GM19463 (cell line): ENCODE results near the gene PTPRM.

Experiments used
- ATAC-seq: cut with Tn5 transposase; IDR thresholded peaks from one replicate; pipeline ENCODE4 v1.9.1; 2021; ENCODE audit warnings: mild to moderate bottlenecking, moderate library complexity; ENCODE audit not compliant: unreplicated experiment

Gene PTPRM

GRCh38 chr18:7749510-7749981, 182.4 kb downstream of the PTPRM start:
- ATAC-seq, result no peak

GRCh38 chr18:7750095-7750663, 183.1 kb downstream of the PTPRM start:
- ATAC-seq, result no peak

GRCh38 chr18:7750966-7751365, 183.8 kb downstream of the PTPRM start:
- ATAC-seq, result no peak

- ATAC-seq, result no peak
Measured at GRCh38 chr18:7754258-7754657, 187.1 kb downstream of the PTPRM start.

- no peak for ATAC-seq
Measured at GRCh38 chr18:7754725-7755181, 187.6 kb downstream of the PTPRM start.

- ATAC-seq, result no peak
Measured at GRCh38 chr18:7755753-7756475, 188.8 kb downstream of the PTPRM start.

GRCh38 chr18:7757175-7757574, 190.1 kb downstream of the PTPRM start:
- ATAC-seq, result no peak

GRCh38 chr18:7758764-7759163, 191.6 kb downstream of the PTPRM start:
- ATAC-seq, result no peak

GRCh38 chr18:7760967-7761948, 194.1 kb downstream of the PTPRM start:
- ATAC-seq, result no peak

GRCh38 chr18:7764405-7764804, 197.3 kb downstream of the PTPRM start:
- ATAC-seq, result no peak

- no peak for ATAC-seq
Measured at GRCh38 chr18:7766346-7766745, 199.2 kb downstream of the PTPRM start.

GRCh38 chr18:7766817-7767216, 199.7 kb downstream of the PTPRM start:
- no peak for ATAC-seq

GRCh38 chr18:7770908-7771307, 203.8 kb downstream of the PTPRM start:
- ATAC-seq, result no peak

- ATAC-seq, result no peak
Measured at GRCh38 chr18:7772510-7772888, 205.4 kb downstream of the PTPRM start.

- ATAC-seq, result no peak
Measured at GRCh38 chr18:7772951-7773350, 205.8 kb downstream of the PTPRM start.

- no peak for ATAC-seq
Measured at GRCh38 chr18:7775128-7775527, 208.0 kb downstream of the PTPRM start.

GRCh38 chr18:7775843-7776242, 208.7 kb downstream of the PTPRM start:
- ATAC-seq, result no peak

GRCh38 chr18:7778181-7778580, 211.1 kb downstream of the PTPRM start:
- ATAC-seq, result no peak

GRCh38 chr18:7779211-7779610, 212.1 kb downstream of the PTPRM start:
- no peak for ATAC-seq

GRCh38 chr18:7784171-7784570, 217.1 kb downstream of the PTPRM start:
- no peak for ATAC-seq

- no peak for ATAC-seq
Measured at GRCh38 chr18:7786569-7786968, 219.5 kb downstream of the PTPRM start.
